A549 (cell line): ENCODE results near the gene GALNT18. TPM values are rescaled to one million over a fixed set of nuclear protein-coding genes. Genes with fewer than 3 reads are reported as not detected.

Experiments
- ATAC-seq, 2 experiments: fragments of 200-7000 bp in 1 of 2; fragments of >200 bp in 1 of 2; cut with Nextera tagmentation in 1 of 2; cut with Tn5 transposase in 1 of 2; 3 replicates each; pipeline versions ENCODE4 v1.8.0 to v1.9.1; 2018 to 2020; ENCODE audit warnings: mild to moderate bottlenecking in 1 of 2, moderate library complexity in 1 of 2
- CTCF ChIA-PET: fragments of 300-600 bp; sonication (Branson Sonifier 250); formaldehyde crosslinking; extraction: SDS; loops from one replicate; lab custom pipeline; 2021; ENCODE audit warnings: antibody characterized with exemption, inconsistent platforms; lab: Yijun Ruan, JAX
- POLR2A ChIA-PET: fragments of 350-600 bp; formaldehyde crosslinking; extraction: SDS; loops from one replicate; lab custom pipeline; 2021; ENCODE audit warnings: antibody characterized with exemption, inconsistent platforms; lab: Yijun Ruan, JAX
- DNase-seq, 2 experiments: peaks; one replicate each; pipeline versions ENCODE4 v3.0.0 to v3.0.0-alpha.2; 2011 to 2016; ENCODE audit warnings: low read depth in 1 of 2, low spot score in 1 of 2
- FAIRE-seq: peaks from 2 replicates; lab custom pipeline; 2011; peaks lifted over from hg19 to GRCh38; lab: Jason Lieb, UNC
- H3K27ac ChIP-seq, 2 experiments: fragments of >200 bp; sonication (Bioruptor Twin); formaldehyde crosslinking; 3 replicates each; pipeline ENCODE4 v1.5.1; 2016 to 2017
- H3K4me1 ChIP-seq: fragments of >200 bp; sonication (Bioruptor Twin); formaldehyde crosslinking; 3 replicates; pipeline ENCODE4 v1.6.1; 2016
- H3K4me2 ChIP-seq: fragments of >200 bp; sonication (Bioruptor Twin); formaldehyde crosslinking; 3 replicates; pipeline ENCODE4 v1.6.1; 2016
- H3K4me3 ChIP-seq: fragments of >200 bp; sonication (Bioruptor Twin); formaldehyde crosslinking; 3 replicates; pipeline ENCODE4 v1.5.1; 2016
- H3K9me3 ChIP-seq: fragments of >200 bp; sonication (Bioruptor Twin); formaldehyde crosslinking; 3 replicates; pipeline ENCODE4 v1.6.1; 2016
- ATOH8 ChIP-seq: fragments of 250-450 bp; sonication (Bioruptor Pico); IDR thresholded peaks from 2 replicates; pipeline ENCODE4 v1.5.0; 2020; ENCODE audit warnings: low read depth, mild to moderate bottlenecking, moderate library complexity
- BHLHE40 ChIP-seq: IDR thresholded peaks from 2 replicates; pipeline ENCODE4 v1.6.1; 2012; ENCODE audit warnings: low read depth, low read length, inconsistent platforms
- CBX2 ChIP-seq: fragments of 200-600 bp; sonication (generic); IDR thresholded peaks from 2 replicates; pipeline ENCODE4 v1.6.1; 2016; ENCODE audit warnings: low read depth, mild to moderate bottlenecking, borderline replicate concordance
- CBX8 ChIP-seq: fragments of 200-600 bp; sonication (generic); IDR thresholded peaks from 2 replicates; pipeline ENCODE4 v1.6.1; 2016
- CEBPB ChIP-seq, 2 experiments: fragments of >200 bp in 1 of 2; sonication (Bioruptor Twin) in 1 of 2; formaldehyde crosslinking in 1 of 2; IDR thresholded peaks; 2 replicates each; pipeline ENCODE4 v1.6.1; 2012 to 2016
- CHD2 ChIP-seq: fragments of 150-350 bp; IDR thresholded peaks from 2 replicates; pipeline ENCODE4 v1.6.1; 2014; ENCODE audit warnings: low read length; ENCODE audit not compliant: partially characterized antibody
- EHF ChIP-seq: fragments of 250-450 bp; sonication (Bioruptor Pico); IDR thresholded peaks from 2 replicates; pipeline ENCODE4 v1.5.0; 2020; ENCODE audit warnings: mild to moderate bottlenecking
- ELK1 ChIP-seq: fragments of 150-350 bp; IDR thresholded peaks from 2 replicates; pipeline ENCODE4 v1.6.1; 2014; ENCODE audit warnings: low read depth, mild to moderate bottlenecking, low read length
- EP300 ChIP-seq, 2 experiments: fragments of >200 bp; sonication (Bioruptor Twin); formaldehyde crosslinking; IDR thresholded peaks; 2 replicates in 1 of 2; 3 replicates in 1 of 2; pipeline ENCODE4 v1.6.1; 2016 to 2017
- FOSL2 ChIP-seq, 2 experiments: fragments of 450-650 bp in 1 of 2; fragments of >200 bp in 1 of 2; sonication (Bioruptor Twin) in 1 of 2; formaldehyde crosslinking; IDR thresholded peaks; 2 replicates each; pipeline versions ENCODE4 v1.5.0 to v1.6.1; 2016 to 2020; ENCODE audit warnings: mild to moderate bottlenecking in 1 of 2, moderate library complexity in 1 of 2
- HDAC2 ChIP-seq: fragments of 200-600 bp; sonication (generic); IDR thresholded peaks from 2 replicates; pipeline ENCODE4 v1.6.1; 2016
- HOXA7 ChIP-seq: fragments of 250-450 bp; sonication (Bioruptor Pico); IDR thresholded peaks from 2 replicates; pipeline ENCODE4 v1.5.0; 2020; ENCODE audit warnings: mild to moderate bottlenecking, moderate library complexity
- MAFK ChIP-seq: fragments of 450-650 bp; IDR thresholded peaks from 2 replicates; pipeline ENCODE4 v1.6.1; 2014; ENCODE audit not compliant: partially characterized antibody
- RAD21 ChIP-seq, 2 experiments: fragments of >200 bp in 1 of 2; sonication (Bioruptor Twin) in 1 of 2; formaldehyde crosslinking in 1 of 2; IDR thresholded peaks in 1 of 2; conservative IDR thresholded peaks in 1 of 2; 2 replicates in 1 of 2; 3 replicates in 1 of 2; pipeline ENCODE4 v1.6.1; 2012 to 2018; ENCODE audit warnings: inconsistent platforms in 1 of 2
- RARB ChIP-seq: fragments of 250-450 bp; sonication (Bioruptor Pico); IDR thresholded peaks from 2 replicates; pipeline ENCODE4 v1.8.0; 2021; ENCODE audit warnings: mild to moderate bottlenecking, moderate library complexity
- REST ChIP-seq: fragments of 200-600 bp; sonication (generic); IDR thresholded peaks from 2 replicates; pipeline ENCODE4 v1.6.1; 2016; ENCODE audit warnings: antibody characterized with exemption, mild to moderate bottlenecking, moderate library complexity
- RNF2 ChIP-seq: fragments of 200-600 bp; sonication (generic); IDR thresholded peaks from 2 replicates; pipeline ENCODE4 v1.6.1; 2016; ENCODE audit warnings: low read depth, mild to moderate bottlenecking, antibody characterized with exemption, moderate library complexity, borderline replicate concordance
- SMC3 ChIP-seq: fragments of >200 bp; sonication (Bioruptor Twin); formaldehyde crosslinking; IDR thresholded peaks from 3 replicates; pipeline ENCODE4 v1.6.1; 2018; ENCODE audit warnings: inconsistent platforms
- TFCP2L1 ChIP-seq: fragments of 250-450 bp; sonication (Bioruptor Pico); IDR thresholded peaks from 2 replicates; pipeline ENCODE4 v1.5.0; 2021; ENCODE audit warnings: mild to moderate bottlenecking
- ZC3H11A ChIP-seq: fragments of 450-650 bp; IDR thresholded peaks from 2 replicates; pipeline ENCODE4 v1.6.1; 2014; ENCODE audit warnings: antibody characterized with exemption, mild to moderate bottlenecking
- ZSCAN20 ChIP-seq: fragments of 250-450 bp; sonication (Bioruptor Pico); IDR thresholded peaks from 2 replicates; pipeline ENCODE4 v1.8.0; 2022; ENCODE audit warnings: mild to moderate bottlenecking, moderate library complexity
- WGBS: methylation state at CpG from one replicate; pipeline ENCODE4 v1.1.6; 2017; ENCODE audit errors: missing lambda C conversion rate; 5-methylcytosine and 5-hydroxymethylcytosine counted together
- polyA plus RNA-seq, 4 experiments: library from polyadenylated mRNA; depleted of rRNA in 3 of 4; stranded (reverse); fragments of >200 nt; fragmentation: RNase III in 1 of 4; extraction: RNeasy Plus Mini Kit Qiagen cat#74134 plus additional on column Dnase treatment in 1 of 4; gene quantifications; 2 replicates in 3 of 4; 3 replicates in 1 of 4; pipeline ENCODE4 v1.2.3, GENCODE V29; 2011 to 2017

The GALNT18 gene
- polyA plus RNA-seq, 2 of the 4 experiments (the other 2 are of a cell fraction) = 6.7 to 16.1 TPM

- Histone ChIP-seq H3K4me2 (no peak overlapping the region), H3K27ac (no peak overlapping the region), H3K9me3 (no peaks in the 10 kb centered on the region), H3K4me3 (no peak overlapping the region), H3K4me1 (no peaks in the 10 kb centered on the region)
- DNase-seq (no peak), ATAC-seq (no peak), FAIRE-seq (no peak)
- WGBS = 82% methylated on average over 11 of the region's 11 CpGs
- ChIA-PET CTCF (no interaction called here), POLR2A (no interaction called here)
- TF ChIP-seq SMC3 = no peak
- no peak for TF ChIP-seq HOXA7 (CRISPR knock-in tag)
- no peak for TF ChIP-seq CHD2
- no peak for TF ChIP-seq RARB (CRISPR knock-in tag)
- TF ChIP-seq RNF2 = no peak
- TF ChIP-seq ATOH8 = no peak
- no peak for TF ChIP-seq BHLHE40
- no peak for TF ChIP-seq CEBPB (IDR thresholded peaks at IDR 0.05)
- no peak for TF ChIP-seq TFCP2L1 (CRISPR knock-in tag)
- TF ChIP-seq ZC3H11A = no peak
These were observed 90.5 kb downstream of the GALNT18 start for GRCh38 chr11:11531131-11531908.

- H3K4me2 ChIP-seq = no peak overlapping the region
- no peaks in the 10 kb centered on the region for H3K9me3 ChIP-seq
- ChIA-PET POLR2A (interaction anchor here (0.8 kb wide), 1 partner anchor 93 kb away, joined by 5 read pairs; the partner anchor contains the start of gene GALNT18), CTCF (no interaction called here)
- WGBS = 30% methylated on average over 1 of the region's 1 CpG
- no peaks in the 10 kb centered on the region for H3K4me1 ChIP-seq
- no peak overlapping the region for H3K27ac ChIP-seq
- no peak overlapping the region for H3K4me3 ChIP-seq
- ATAC-seq (no peak), FAIRE-seq (no peak), DNase-seq (no peak)
- TF ChIP-seq BHLHE40 (no peak), CBX8 (no peak), CHD2 (no peak), ELK1 (no peak), FOSL2 (IDR thresholded peaks at IDR 0.05) (no peak), FOSL2 (CRISPR knock-in tag; IDR thresholded peaks at IDR 0.05) (no peak), RNF2 (no peak), ZSCAN20 (CRISPR knock-in tag) (no peak), MAFK (no peak), HDAC2 (no peak), RAD21 (conservative IDR thresholded peaks at IDR 0.05 in 1 of 2, IDR thresholded peaks at IDR 0.05 in 1 of 2) (no peak), CBX2 (no peak), REST (no peak), EHF (no peak), EP300 (IDR thresholded peaks at IDR 0.05) (no peak)
These were observed 92.8 kb downstream of the GALNT18 start for GRCh38 chr11:11528986-11529385.
